Activated naive CD4-positive, alpha-beta T cell treated with anti-CD3 and anti-CD28 coated beads, Interleukin-2, amount 50 U/mL, for 24 hours (primary cell): ENCODE results near the gene JAKMIP2.
"Not testable (repeated sequence)": the region's sequence is repeated elsewhere in the genome, so short reads cannot be mapped to it uniquely, and the experiment has no call there.

Experiments
- H3K27ac Mint-ChIP-seq: one replicate; pipeline ENCODE4 v1.8.0; 2021; ENCODE audit warnings: mild to moderate bottlenecking, mixed read lengths
- H3K27me3 Mint-ChIP-seq: one replicate; pipeline ENCODE4 v1.8.0; 2021; ENCODE audit warnings: mixed read lengths
- H3K36me3 Mint-ChIP-seq: one replicate; pipeline ENCODE4 v1.8.0; 2021; ENCODE audit warnings: mixed read lengths
- H3K4me1 Mint-ChIP-seq: one replicate; pipeline ENCODE4 v1.8.0; 2021; ENCODE audit warnings: mixed read lengths
- H3K4me3 Mint-ChIP-seq: one replicate; pipeline ENCODE4 v1.8.0; 2021; ENCODE audit warnings: mild to moderate bottlenecking, mixed read lengths
- H3K9me3 Mint-ChIP-seq: one replicate; pipeline ENCODE4 v1.8.0; 2021; ENCODE audit warnings: mixed read lengths

JAKMIP2 gene

GRCh38 chr5:147560718-147561331 lies 221.7 kb downstream of the JAKMIP2 start:
- H3K27me3 Mint-ChIP-seq: peaks cover 1% of the 10 kb centered on the region
- H3K9me3 Mint-ChIP-seq: no peaks in the 10 kb centered on the region
- H3K4me1 Mint-ChIP-seq: no peaks in the 10 kb centered on the region
- H3K36me3 Mint-ChIP-seq: no peaks in the 10 kb centered on the region
- H3K4me3 Mint-ChIP-seq: no peak overlapping the region
- no peak overlapping the region for H3K27ac Mint-ChIP-seq

- Mint-ChIP-seq H3K4me1 (no peaks in the 10 kb centered on the region), H3K36me3 (no peaks in the 10 kb centered on the region), H3K27ac (no peak overlapping the region)
Measured at GRCh38 chr5:147559749-147560148, 222.8 kb downstream of the JAKMIP2 start.

GRCh38 chr5:147558826-147559225 lies 223.7 kb downstream of the JAKMIP2 start:
- Mint-ChIP-seq H3K27me3 (no peaks in the 10 kb centered on the region), H3K36me3 (no peaks in the 10 kb centered on the region), H3K27ac (no peak overlapping the region), H3K4me1 (no peaks in the 10 kb centered on the region), H3K9me3 (no peaks in the 10 kb centered on the region), H3K4me3 (no peak overlapping the region)

More at GRCh38 chr5:147559749-147560148, 222.8 kb downstream of the JAKMIP2 start:
- Mint-ChIP-seq H3K9me3 (no peaks in the 10 kb centered on the region), H3K4me3 (no peak overlapping the region), H3K27me3 (peaks cover 1% of the 10 kb centered on the region)

GRCh38 chr5:147557876-147558745 lies 224.4 kb downstream of the JAKMIP2 start:
- Mint-ChIP-seq H3K36me3 (no peaks in the 10 kb centered on the region), H3K4me1 (no peaks in the 10 kb centered on the region), H3K27ac (no peak overlapping the region), H3K4me3 (no peak overlapping the region), H3K27me3 (no peaks in the 10 kb centered on the region), H3K9me3 (no peaks in the 10 kb centered on the region)

- Mint-ChIP-seq H3K9me3 (no peaks in the 10 kb centered on the region), H3K27me3 (no peaks in the 10 kb centered on the region), H3K4me1 (no peaks in the 10 kb centered on the region), H3K36me3 (no peaks in the 10 kb centered on the region), H3K27ac (no peak overlapping the region), H3K4me3 (no peak overlapping the region)
Measured at GRCh38 chr5:147555176-147555575, 227.4 kb downstream of the JAKMIP2 start.

GRCh38 chr5:147554261-147554817 lies 228.2 kb downstream of the JAKMIP2 start:
- Mint-ChIP-seq H3K9me3 (no peaks in the 10 kb centered on the region), H3K36me3 (no peaks in the 10 kb centered on the region), H3K27me3 (no peaks in the 10 kb centered on the region), H3K27ac (no peak overlapping the region), H3K4me1 (no peaks in the 10 kb centered on the region), H3K4me3 (no peak overlapping the region)

DNA sequence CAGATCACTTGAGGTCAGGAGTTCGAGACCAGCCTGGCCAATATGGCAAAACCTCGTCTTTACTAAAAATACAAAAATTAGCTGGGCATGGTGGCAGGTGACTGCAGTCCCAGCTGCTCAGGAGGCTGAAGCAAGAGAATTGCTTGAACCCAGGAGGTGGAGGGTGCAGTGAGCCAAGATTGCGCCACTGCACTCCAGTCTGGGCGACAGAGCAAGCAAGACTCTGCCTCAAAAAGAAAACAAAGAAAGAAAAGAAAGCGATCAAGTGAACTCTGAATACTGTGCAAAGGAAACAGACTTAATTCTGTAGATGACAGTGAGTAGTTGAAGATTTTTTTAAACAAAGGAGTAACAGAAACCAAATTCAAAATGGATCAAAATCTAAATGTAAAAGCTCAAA lies 228.7 kb downstream of the JAKMIP2 start:
- H3K4me3 Mint-ChIP-seq, H3K27me3 Mint-ChIP-seq, H3K27ac Mint-ChIP-seq: not testable (repeated sequence)

GRCh38 chr5:147552897-147553296 lies 229.6 kb downstream of the JAKMIP2 start:
- H3K9me3 Mint-ChIP-seq: no peaks in the 10 kb centered on the region
- no peaks in the 10 kb centered on the region for H3K36me3 Mint-ChIP-seq
- H3K4me1 Mint-ChIP-seq: no peaks in the 10 kb centered on the region
- no peaks in the 10 kb centered on the region for H3K27me3 Mint-ChIP-seq
- no peak overlapping the region for H3K27ac Mint-ChIP-seq
- no peak overlapping the region for H3K4me3 Mint-ChIP-seq

More for the DNA sequence above, 228.7 kb downstream of the JAKMIP2 start:
- H3K9me3 Mint-ChIP-seq, H3K36me3 Mint-ChIP-seq, H3K4me1 Mint-ChIP-seq: not testable (repeated sequence)

DNA sequence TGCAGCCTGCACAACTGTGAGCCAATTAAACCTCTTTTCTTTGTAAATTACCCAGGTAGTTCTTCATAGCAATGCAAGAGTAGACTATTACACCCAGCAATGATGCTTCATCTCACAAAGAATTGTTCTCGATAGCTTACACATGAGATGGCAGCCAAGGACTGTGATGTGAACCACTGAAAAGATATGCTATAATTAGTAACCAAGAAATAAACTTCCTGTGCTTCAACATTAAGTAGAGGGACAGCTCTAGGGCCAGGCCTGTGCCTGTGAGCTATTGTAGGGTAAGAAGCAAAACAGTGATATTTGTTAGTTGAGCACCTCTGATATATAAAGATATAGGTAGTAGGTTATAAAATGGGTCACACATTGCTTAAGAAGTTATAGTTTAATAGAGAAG lies 230.9 kb downstream of the JAKMIP2 start:
- Mint-ChIP-seq H3K27ac (no peak overlapping the region), H3K9me3 (no peaks in the 10 kb centered on the region), H3K27me3 (no peaks in the 10 kb centered on the region), H3K4me3 (no peak overlapping the region), H3K36me3 (no peaks in the 10 kb centered on the region), H3K4me1 (no peaks in the 10 kb centered on the region)

DNA sequence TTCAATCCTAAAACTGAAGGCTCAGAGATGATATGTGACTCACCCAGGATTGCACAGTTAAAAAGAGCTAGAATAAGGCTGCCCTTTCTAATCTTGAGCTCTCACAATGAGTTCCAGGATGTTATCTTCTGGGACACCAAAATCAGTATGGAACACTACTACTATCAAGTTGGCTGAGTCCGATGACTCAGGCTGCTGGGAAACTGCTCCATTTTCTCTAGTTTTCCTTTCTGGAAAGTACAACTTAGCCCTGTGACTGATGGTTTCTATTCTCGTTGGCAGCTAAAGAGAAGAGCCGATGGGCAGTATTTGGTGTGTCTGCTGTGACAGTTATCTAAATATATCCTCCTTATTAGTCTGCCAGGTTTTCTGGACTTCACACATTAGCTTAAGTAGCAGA lies 234.8 kb downstream of the JAKMIP2 start:
- Mint-ChIP-seq H3K4me1 (no peaks in the 10 kb centered on the region), H3K9me3 (no peaks in the 10 kb centered on the region), H3K36me3 (no peaks in the 10 kb centered on the region), H3K27ac (no peak overlapping the region), H3K4me3 (no peak overlapping the region), H3K27me3 (no peaks in the 10 kb centered on the region)

DNA sequence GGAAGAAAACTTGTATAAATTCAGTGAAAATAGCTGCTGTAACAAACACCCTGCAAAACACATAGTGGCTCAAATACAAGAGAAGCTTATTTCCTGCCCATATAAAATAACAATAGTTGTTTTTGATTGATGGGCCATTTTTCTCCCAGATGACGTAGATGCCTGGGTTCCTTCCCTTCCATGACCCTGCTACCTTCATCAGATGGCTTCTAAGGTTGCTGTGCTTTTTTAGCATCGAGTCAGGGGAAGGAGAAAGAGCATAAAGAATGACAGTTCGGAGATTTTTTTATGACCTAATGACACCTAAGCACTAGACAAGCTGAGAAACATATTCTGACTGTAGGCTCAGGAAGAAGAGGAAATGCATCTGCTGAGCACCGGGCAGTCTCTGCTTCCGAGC lies 238.0 kb downstream of the JAKMIP2 start:
- H3K27me3 Mint-ChIP-seq: peaks cover 3% of the 10 kb centered on the region
- H3K4me3 Mint-ChIP-seq: no peak overlapping the region
- no peaks in the 10 kb centered on the region for H3K9me3 Mint-ChIP-seq
- no peak overlapping the region for H3K27ac Mint-ChIP-seq
- no peaks in the 10 kb centered on the region for H3K36me3 Mint-ChIP-seq
- H3K4me1 Mint-ChIP-seq: no peaks in the 10 kb centered on the region

GRCh38 chr5:147539053-147539452 lies 243.5 kb downstream of the JAKMIP2 start:
- Mint-ChIP-seq H3K27ac (no peak overlapping the region), H3K4me3 (no peak overlapping the region), H3K36me3 (no peaks in the 10 kb centered on the region), H3K9me3 (no peaks in the 10 kb centered on the region), H3K4me1 (no peaks in the 10 kb centered on the region), H3K27me3 (peaks cover 7% of the 10 kb centered on the region)

DNA sequence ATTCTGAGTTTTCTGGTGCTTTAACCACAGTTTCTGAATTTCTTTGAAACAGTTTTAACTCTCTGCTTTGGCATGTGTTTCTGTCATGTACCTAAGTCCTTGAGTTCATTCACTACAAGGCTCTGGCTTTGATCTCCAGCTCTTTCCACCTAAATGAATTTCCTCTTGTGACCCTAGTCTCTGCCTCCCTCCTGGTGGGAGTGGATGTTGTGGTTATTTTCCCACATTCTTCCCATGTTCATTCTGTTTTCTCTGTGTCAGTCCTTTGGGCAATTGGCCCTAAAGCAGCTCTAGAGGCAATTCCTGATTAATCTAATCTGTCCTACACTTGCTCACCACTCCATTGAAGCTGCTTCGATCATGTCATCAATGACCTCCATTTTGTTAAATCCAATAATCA lies 244.3 kb downstream of the JAKMIP2 start:
- Mint-ChIP-seq H3K27me3 (peaks cover 7% of the 10 kb centered on the region), H3K27ac (no peak overlapping the region), H3K4me1 (no peaks in the 10 kb centered on the region), H3K36me3 (no peaks in the 10 kb centered on the region), H3K4me3 (no peak overlapping the region), H3K9me3 (no peaks in the 10 kb centered on the region)
